Mesodermal cell (in vitro differentiated cells): ENCODE measurements around the gene DNAJA1.
A peak's percentile ranks its signal among the peaks of the same experiment; 100 is the strongest.
"Not testable (repeated sequence)": the region's sequence is repeated elsewhere in the genome, so short reads cannot be mapped to it uniquely, and the experiment has no call there.

ENCODE experiments used
- H3K27ac ChIP-seq: 2 replicates; pipeline ENCODE4 v1.7.0; 2013; ENCODE audit warnings: mild to moderate bottlenecking, low read depth, low read length, moderate library complexity; ENCODE audit not compliant: severe bottlenecking
- H3K36me3 ChIP-seq: 2 replicates; pipeline ENCODE4 v1.7.1; 2013; ENCODE audit warnings: mild to moderate bottlenecking, low read length, moderate library complexity; ENCODE audit not compliant: control insufficient read depth, insufficient read depth
- H3K4me1 ChIP-seq: one replicate; pipeline ENCODE4 v1.7.1; 2013; ENCODE audit warnings: mild to moderate bottlenecking, low read length; ENCODE audit not compliant: insufficient read depth, control insufficient read depth, poor library complexity, severe bottlenecking
- H3K4me3 ChIP-seq: 2 replicates; pipeline ENCODE4 v1.7.0; 2013; ENCODE audit warnings: low read length, control low read depth, mild to moderate bottlenecking; ENCODE audit not compliant: insufficient read depth, poor library complexity, severe bottlenecking; ENCODE audit errors: extremely low read depth
- H3K9me3 ChIP-seq: 2 replicates; pipeline ENCODE4 v1.7.1; 2013; ENCODE audit warnings: mild to moderate bottlenecking, low read length, moderate library complexity; ENCODE audit not compliant: control insufficient read depth
- WGBS, 2 experiments: methylation state at CpG; one replicate each; pipeline ENCODE4 v1.1.5; 2013; ENCODE audit warnings: missing lambda C conversion rate in 2 of 2; ENCODE audit not compliant: insufficient coverage in 2 of 2; 5-methylcytosine and 5-hydroxymethylcytosine counted together

DNAJA1 gene

GRCh38 chr9:33081128-33081851 is 56.2 kb downstream of the DNAJA1 start:
- Histone ChIP-seq H3K36me3 (no peaks in the 10 kb centered on the region), H3K9me3 (no peaks in the 10 kb centered on the region), H3K27ac (peak overlapping the region; percentile 46), H3K4me3 (peak overlapping the region; percentile 26), H3K4me1 (no peaks in the 10 kb centered on the region)
- WGBS, 2 experiments, result 15 to 23% methylated on average over 4 to 8 of the region's 9 CpGs

GRCh38 chr9:33082128-33082527 is 57.1 kb downstream of the DNAJA1 start:
- Histone ChIP-seq H3K36me3 (no peaks in the 10 kb centered on the region), H3K9me3 (no peaks in the 10 kb centered on the region), H3K4me1 (no peaks in the 10 kb centered on the region), H3K4me3 (no peak overlapping the region), H3K27ac (no peak overlapping the region)
- WGBS, 2 experiments, result 91 to 96% methylated on average over 4 to 5 of the region's 5 CpGs

DNA sequence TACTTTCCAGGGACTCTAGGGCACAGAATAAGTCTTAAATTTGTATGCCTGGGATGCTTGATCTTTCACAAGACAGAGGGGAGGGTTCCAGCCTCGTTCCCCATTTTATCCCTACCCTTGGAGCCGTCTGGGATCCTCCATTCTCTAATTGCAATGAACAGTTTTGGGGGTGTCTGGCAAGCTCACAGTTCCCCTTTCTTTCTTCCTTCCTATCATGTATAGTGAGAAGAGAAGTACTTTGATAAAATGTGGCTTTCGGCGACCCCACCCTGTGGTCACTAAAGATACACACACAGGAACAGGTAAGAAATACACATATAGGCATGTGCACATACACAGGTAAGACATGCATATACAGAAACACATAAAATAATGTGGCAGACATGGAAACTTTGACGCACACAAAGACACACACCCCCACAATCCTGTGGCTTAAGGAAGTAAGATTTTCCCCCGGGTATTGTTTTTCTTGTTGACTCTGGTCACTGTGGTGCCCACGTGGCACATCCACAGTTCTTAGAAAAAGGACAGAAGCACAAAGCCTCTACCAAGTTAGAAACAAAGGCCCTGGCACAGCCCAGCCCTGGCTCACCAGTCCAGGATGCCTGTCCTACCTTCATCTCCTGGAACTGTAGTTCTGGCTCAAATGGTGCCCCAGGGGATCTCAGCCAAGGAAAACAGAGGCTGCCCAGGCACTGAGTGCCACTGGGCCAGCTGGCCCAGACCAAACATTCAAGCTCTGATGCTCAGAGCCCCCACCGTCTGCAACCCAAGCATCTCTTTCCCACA is 57.7 kb downstream of the DNAJA1 start:
- WGBS, 2 experiments, result 80 to 91% methylated on average over 3 to 5 of the region's 8 CpGs
- no peaks in the 10 kb centered on the region for H3K9me3 ChIP-seq
- no peaks in the 10 kb centered on the region for H3K36me3 ChIP-seq

DNA sequence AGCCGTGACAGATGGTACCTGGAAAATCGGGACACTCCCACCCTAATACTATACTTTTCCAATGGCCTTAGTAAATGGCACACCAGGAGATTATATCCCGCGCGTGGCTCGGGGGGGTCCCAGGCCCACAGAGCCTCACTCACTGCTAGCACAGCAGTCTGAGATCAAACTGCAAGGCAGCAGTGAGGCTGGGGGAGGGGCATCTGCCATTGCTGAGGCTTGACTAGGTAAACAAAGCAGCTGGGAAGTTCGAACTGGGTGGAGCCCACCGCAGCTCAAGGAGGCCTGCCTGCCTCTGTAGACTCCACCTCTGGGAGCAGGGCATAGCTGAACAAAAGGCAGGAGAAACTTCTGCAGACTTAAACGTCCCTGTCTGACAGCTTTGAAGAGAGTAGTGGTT is 60.6 kb downstream of the DNAJA1 start:
- not testable (repeated sequence) for H3K4me3 ChIP-seq, H3K9me3 ChIP-seq, H3K27ac ChIP-seq, H3K36me3 ChIP-seq, H3K4me1 ChIP-seq
- 90% methylated on average over 6 to 7 of the region's 9 CpGs for WGBS, 2 experiments

More for the DNA sequence above, 57.7 kb downstream of the DNAJA1 start:
- Histone ChIP-seq H3K4me3 (no peak overlapping the region), H3K27ac (no peak overlapping the region), H3K4me1 (no peaks in the 10 kb centered on the region)
